Endothelial cell of umbilical vein (primary cell): Measurements from ENCODE around the gene CEP164. TPM values are rescaled to one million over a fixed set of nuclear protein-coding genes. Genes with fewer than 3 reads are reported as not detected.

Experiments used
- BruUV-seq: library from RNA; stranded (reverse); fragments of 400-500 nt; replicated peaks from 2 replicates; lab custom pipeline; 2021; lab: Mats Ljungman, UMichigan
- CTCF ChIA-PET: fragments of 300-600, 350-600 bp; sonication (Branson Sonifier 250); formaldehyde crosslinking; loops from one replicate; lab custom pipeline; 2021; ENCODE audit warnings: antibody characterized with exemption, inconsistent platforms; lab: Charles Lee
- POLR2A ChIA-PET: fragments of 300-600, 350-600 bp; sonication (Branson Sonifier 250); formaldehyde crosslinking; loops from one replicate; lab custom pipeline; 2021; ENCODE audit warnings: antibody characterized with exemption, inconsistent platforms; lab: Charles Lee
- DNase-seq: peaks from one replicate; pipeline ENCODE4 v3.0.0-alpha.2; 2011; ENCODE audit warnings: low read depth, low spot score
- FAIRE-seq: peaks from 2 replicates; lab custom pipeline; 2011; peaks lifted over from hg19 to GRCh38; lab: Jason Lieb, UNC
- H2AFZ ChIP-seq: 2 replicates; pipeline ENCODE4 v1.6.0; 2012; ENCODE audit warnings: low read depth, low read length, control low read depth, inconsistent platforms
- H3K27ac ChIP-seq: 2 replicates; pipeline ENCODE4 v1.5.1; 2011; ENCODE audit warnings: low read depth, mild to moderate bottlenecking, control low read depth, low read length, moderate library complexity; ENCODE audit not compliant: insufficient read depth
- H3K27me3 ChIP-seq, 2 experiments: 2 replicates each; pipeline versions ENCODE4 v1.6.0 to v1.6.1; 2011; ENCODE audit warnings: low read length in 2 of 2, mixed read lengths in 1 of 2; ENCODE audit not compliant: control insufficient read depth in 2 of 2, insufficient read depth in 2 of 2
- H3K36me3 ChIP-seq, 2 experiments: 2 replicates in 1 of 2; 3 replicates in 1 of 2; pipeline ENCODE4 v1.5.1; 2011; ENCODE audit warnings: low read length in 2 of 2, mild to moderate bottlenecking in 1 of 2, moderate library complexity in 1 of 2; ENCODE audit not compliant: control insufficient read depth in 2 of 2, insufficient read depth in 2 of 2; ENCODE audit errors: extremely low read depth in 1 of 2
- H3K4me1 ChIP-seq: 3 replicates; pipeline ENCODE4 v1.5.1; 2011; ENCODE audit warnings: mild to moderate bottlenecking, low read length; ENCODE audit not compliant: control insufficient read depth, insufficient read depth; ENCODE audit errors: extremely low read depth
- H3K4me2 ChIP-seq: 2 replicates; pipeline ENCODE4 v1.6.1; 2011; ENCODE audit warnings: low read length, control low read depth, mixed read lengths; ENCODE audit not compliant: insufficient read depth
- H3K4me3 ChIP-seq, 3 experiments: fragments of 200-600 bp in 1 of 3; sonication (generic), shearing (Covaris generic) in 1 of 3; replicated peaks in 1 of 3; 2 replicates each; pipeline ENCODE4 v1.5.1; 2011 to 2016; ENCODE audit warnings: control low read depth in 3 of 3, low read length in 3 of 3, mild to moderate bottlenecking in 2 of 3, inconsistent platforms in 1 of 3, low read depth in 1 of 3, moderate library complexity in 1 of 3; ENCODE audit not compliant: insufficient read depth in 1 of 3
- H3K79me2 ChIP-seq: 2 replicates; pipeline ENCODE4 v1.6.0; 2012; ENCODE audit warnings: low read length, inconsistent platforms; ENCODE audit not compliant: control insufficient read depth, insufficient read depth
- H3K9ac ChIP-seq: replicated peaks from 2 replicates; pipeline ENCODE3; 2011; ENCODE audit warnings: low read length, control low read depth; ENCODE audit not compliant: insufficient read depth; ENCODE audit errors: extremely low read depth
- H3K9me1 ChIP-seq: replicated peaks from 3 replicates; pipeline ENCODE4 v1.6.0; 2011; ENCODE audit warnings: mild to moderate bottlenecking, low read length; ENCODE audit not compliant: control insufficient read depth, insufficient read depth; ENCODE audit errors: extremely low read depth
- H3K9me3 ChIP-seq: replicated peaks from 2 replicates; pipeline ENCODE4 v1.5.1; 2012; ENCODE audit warnings: low read length, inconsistent platforms; ENCODE audit not compliant: control insufficient read depth, insufficient read depth
- H4K20me1 ChIP-seq: replicated peaks from 2 replicates; pipeline ENCODE3; 2011; ENCODE audit warnings: mild to moderate bottlenecking, low read length; ENCODE audit not compliant: control insufficient read depth, insufficient read depth; ENCODE audit errors: extremely low read depth
- EZH2 ChIP-seq: IDR thresholded peaks from 2 replicates; pipeline ENCODE4 v1.6.1; 2012; ENCODE audit warnings: borderline replicate concordance, low read depth, mild to moderate bottlenecking, moderate library complexity, low read length, inconsistent platforms; ENCODE audit not compliant: severe bottlenecking
- FOS ChIP-seq: IDR thresholded peaks from 2 replicates; pipeline ENCODE4 v1.6.1; 2011; ENCODE audit warnings: mild to moderate bottlenecking, low read length, moderate library complexity, borderline replicate concordance; ENCODE audit not compliant: insufficient read depth
- GATA2 ChIP-seq: IDR thresholded peaks from 2 replicates; pipeline ENCODE4 v1.7.0; 2011; ENCODE audit warnings: low read depth, mild to moderate bottlenecking, moderate library complexity, mixed read lengths, low read length; ENCODE audit not compliant: insufficient read length, insufficient read depth
- JUN ChIP-seq: IDR thresholded peaks from 2 replicates; pipeline ENCODE4 v1.6.1; 2011; ENCODE audit warnings: borderline replicate concordance, low read depth; ENCODE audit not compliant: insufficient read length, insufficient read depth
- MYC ChIP-seq: IDR thresholded peaks from one replicate; pipeline ENCODE4 v1.6.1; 2011; ENCODE audit warnings: mild to moderate bottlenecking, low read depth, low read length
- POLR2A ChIP-seq: IDR thresholded peaks from 2 replicates; pipeline ENCODE4 v1.6.1; 2012; ENCODE audit warnings: low read depth, mild to moderate bottlenecking, control low read depth, low read length
- POLR2AphosphoS5 ChIP-seq: IDR thresholded peaks from 2 replicates; pipeline ENCODE4 v1.6.1; 2012; ENCODE audit warnings: low read depth, mild to moderate bottlenecking, control low read depth, low read length, moderate library complexity; ENCODE audit not compliant: insufficient read depth
- dilution Hi-C: fragments of 300-500 bp; cut with MboI; formaldehyde crosslinking; loops from one replicate; pipeline ENCODE4 v1.15.0; 2019; ENCODE audit warnings: low sequenced_read_pairs; ENCODE audit not compliant: extremely low pct_ligation_motif_present
- intact Hi-C: fragments of 100-400 bp; cut with micrococcal nuclease; formaldehyde crosslinking; loops from one replicate; pipeline ENCODE4 v1.10.0; 2022
- polyA plus RNA-seq, 4 experiments: library from polyadenylated mRNA; depleted of rRNA in 3 of 4; stranded (reverse) in 3 of 4; unstranded in 1 of 4; fragments of >200 nt; gene quantifications; 2 replicates each; pipeline versions ENCODE4 v1.2.1 to v1.2.3, GENCODE V29; 2011 to 2012; ENCODE audit warnings: missing spikeins in 1 of 4
- total RNA-seq: library from RNA; stranded (reverse); gene quantifications from 2 replicates; pipeline ENCODE4 v1.2.3, GENCODE V29; 2021
- TF ChIP-seq, protein P1 (sequence below): IDR thresholded peaks from 2 replicates; pipeline ENCODE4 v1.6.1; 2011; ENCODE audit not compliant: insufficient read depth, insufficient read length
- TF ChIP-seq, protein P2 (sequence below), 2 donors: IDR thresholded peaks; 1 replicate in 1 of 2; 2 replicates in 1 of 2; pipeline ENCODE4 v1.5.1; 2011; ENCODE audit warnings: low read length in 2 of 2, mild to moderate bottlenecking in 2 of 2, moderate library complexity in 2 of 2, control low read depth in 1 of 2, inconsistent platforms in 1 of 2, low read depth in 1 of 2; ENCODE audit not compliant: insufficient read depth in 1 of 2; ENCODE audit errors: extremely low read depth in 1 of 2

Gene CEP164
- total and polyA plus RNA-seq, 2 donors (not counting 3 experiments of a cell fraction or from before 2014, with no cell fraction given), result 22.7 to 48.4 TPM

DNA sequence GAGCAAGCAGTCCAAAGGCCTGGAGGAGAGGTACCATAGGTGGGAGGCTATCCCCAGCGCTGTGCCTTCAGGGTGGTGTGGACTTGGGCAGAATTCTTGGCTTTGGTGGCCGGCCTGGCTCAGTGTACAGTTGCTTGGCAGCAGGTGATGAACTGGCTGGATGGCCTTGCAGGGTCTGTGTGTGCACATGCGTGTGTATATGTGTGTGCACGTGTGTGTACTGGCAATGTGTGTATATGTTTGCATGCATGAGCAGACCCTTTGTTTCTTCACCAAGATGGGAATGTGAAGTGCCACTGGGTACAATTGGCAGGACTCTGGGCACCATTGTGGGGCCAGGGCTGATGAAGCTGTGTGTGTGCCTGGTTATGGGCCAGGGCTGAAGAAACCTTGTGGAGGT lies 53.0 kb downstream of the CEP164 start:
- Histone ChIP-seq H3K4me1 (peaks cover 19% of the 10 kb centered on the region), H3K4me3 (no peak overlapping the region), H2AFZ (no peak overlapping the region), H3K36me3 (peaks cover 2 to 26% of the 10 kb centered on the region in 2 experiments), H3K9ac (no peak overlapping the region), H3K27me3 (no peaks in the 10 kb centered on the region), H3K9me3 (no peaks in the 10 kb centered on the region), H3K9me1 (no peaks in the 10 kb centered on the region), H3K4me2 (no peak overlapping the region), H3K27ac (no peak overlapping the region), H4K20me1 (no peaks in the 10 kb centered on the region), H3K79me2 (no peaks in the 10 kb centered on the region)
- dilution Hi-C loops, result no loop called here
- intact Hi-C loops, result no loop called here
- DNase-seq (no peak), FAIRE-seq (no peak)
- ChIA-PET CTCF (interaction anchor here (1.7 to 2.1 kb wide), 2 partner anchors 9 to 46 kb away, joined by 12 to 17 read pairs; no protein-coding TSS in a partner anchor), POLR2A (no interaction called here)
- no TSS peak for BruUV-seq
- TF ChIP-seq GATA2 (no peak), POLR2AphosphoS5 (no peak), FOS (no peak), JUN (no peak), MYC (no peak), POLR2A (no peak), EZH2 (no peak)
- TF ChIP-seq, protein P1, sequence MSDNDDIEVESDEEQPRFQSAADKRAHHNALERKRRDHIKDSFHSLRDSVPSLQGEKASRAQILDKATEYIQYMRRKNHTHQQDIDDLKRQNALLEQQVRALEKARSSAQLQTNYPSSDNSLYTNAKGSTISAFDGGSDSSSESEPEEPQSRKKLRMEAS, result no peak
- TF ChIP-seq, protein P2, sequence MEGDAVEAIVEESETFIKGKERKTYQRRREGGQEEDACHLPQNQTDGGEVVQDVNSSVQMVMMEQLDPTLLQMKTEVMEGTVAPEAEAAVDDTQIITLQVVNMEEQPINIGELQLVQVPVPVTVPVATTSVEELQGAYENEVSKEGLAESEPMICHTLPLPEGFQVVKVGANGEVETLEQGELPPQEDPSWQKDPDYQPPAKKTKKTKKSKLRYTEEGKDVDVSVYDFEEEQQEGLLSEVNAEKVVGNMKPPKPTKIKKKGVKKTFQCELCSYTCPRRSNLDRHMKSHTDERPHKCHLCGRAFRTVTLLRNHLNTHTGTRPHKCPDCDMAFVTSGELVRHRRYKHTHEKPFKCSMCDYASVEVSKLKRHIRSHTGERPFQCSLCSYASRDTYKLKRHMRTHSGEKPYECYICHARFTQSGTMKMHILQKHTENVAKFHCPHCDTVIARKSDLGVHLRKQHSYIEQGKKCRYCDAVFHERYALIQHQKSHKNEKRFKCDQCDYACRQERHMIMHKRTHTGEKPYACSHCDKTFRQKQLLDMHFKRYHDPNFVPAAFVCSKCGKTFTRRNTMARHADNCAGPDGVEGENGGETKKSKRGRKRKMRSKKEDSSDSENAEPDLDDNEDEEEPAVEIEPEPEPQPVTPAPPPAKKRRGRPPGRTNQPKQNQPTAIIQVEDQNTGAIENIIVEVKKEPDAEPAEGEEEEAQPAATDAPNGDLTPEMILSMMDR (IDR thresholded peaks at IDR 0.05; ENCODE audit: extremely low read depth in 1 of 2, insufficient read depth in 1 of 2, low read depth in 1 of 2, low read length in 2 of 2), result no peak
